Measurements from ENCODE around the gene VMAC.

Gene VMAC

DNA sequence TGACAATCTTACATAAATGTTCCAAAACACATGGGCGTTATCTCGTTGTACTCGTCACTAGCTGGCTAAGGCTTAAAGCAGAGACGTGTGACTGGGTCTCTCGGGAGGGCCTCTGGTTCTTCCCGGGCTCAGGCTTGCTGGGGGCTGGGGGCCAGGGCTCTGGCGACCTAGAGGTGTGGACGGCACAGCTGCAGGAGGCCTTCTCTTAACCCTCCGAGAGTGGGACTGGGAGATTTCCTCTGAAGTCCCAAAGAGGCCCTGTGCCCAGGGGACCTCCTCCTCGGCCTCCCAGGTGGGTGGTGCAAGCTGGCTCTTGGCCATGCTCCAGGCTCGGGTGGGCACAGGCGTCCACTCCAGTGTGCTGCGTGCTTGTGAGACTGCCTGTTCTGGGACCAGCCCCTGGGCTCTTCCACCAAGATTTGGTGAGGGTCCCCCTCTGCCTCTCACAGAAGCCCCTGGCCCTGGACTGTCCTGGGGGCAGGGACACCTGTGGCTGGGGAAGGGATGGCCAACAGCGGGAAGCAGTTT is 11.6 kb downstream of the VMAC start:
- in situ Hi-C loops (cut with HindIII; ENCODE audit: low pct_unique_long_range_greater_than_20kb, low sequenced_read_pairs), result no loop called here
- TF ChIP-seq JUND (IDR thresholded peaks at IDR 0.05; ENCODE audit: low read depth), result no peak
- DNase-seq (ENCODE audit: low read depth in 1 of 2, low spot score in 1 of 2), result no peak

DNA sequence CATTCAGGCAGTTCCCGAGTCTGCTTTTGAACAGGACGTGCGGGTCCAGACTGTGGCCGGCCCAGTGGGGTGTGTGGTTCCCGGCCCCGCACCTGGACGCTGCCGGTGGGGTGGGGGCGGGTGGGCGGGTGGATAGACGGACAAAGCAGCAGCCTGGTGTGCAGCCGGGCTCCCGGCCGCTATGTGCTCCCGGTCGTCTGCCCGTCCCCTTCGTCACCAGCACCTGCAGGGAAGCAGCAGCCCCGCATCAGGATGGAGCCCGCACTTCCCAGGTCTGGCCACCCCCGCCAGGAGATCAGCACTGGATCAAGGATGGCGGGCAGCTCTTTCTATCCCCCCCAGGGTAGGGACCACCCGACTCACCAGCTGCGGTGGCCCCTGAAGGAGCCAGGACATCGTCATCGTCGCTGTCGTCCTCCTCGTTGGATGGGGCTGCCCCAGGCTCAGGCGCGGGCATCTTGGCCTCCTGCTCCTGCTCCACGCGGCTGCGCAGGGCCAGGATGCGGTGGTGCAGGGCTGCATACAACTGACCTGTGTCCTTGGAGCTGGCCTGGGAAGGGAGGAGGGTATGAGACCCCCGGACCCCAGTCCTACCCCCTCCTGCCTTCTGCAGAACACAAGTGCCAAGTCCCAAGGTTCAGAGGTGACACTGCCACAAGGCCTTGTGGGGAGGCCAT is 12.9 kb downstream of the VMAC start:
- no peak for TF ChIP-seq JUND (IDR thresholded peaks at IDR 0.05; ENCODE audit: low read depth)
- DNase-seq (ENCODE audit: low read depth in 1 of 2, low spot score in 1 of 2), result no peak
- in situ Hi-C loops (cut with HindIII; ENCODE audit: low pct_unique_long_range_greater_than_20kb, low sequenced_read_pairs), result no loop called here

DNA sequence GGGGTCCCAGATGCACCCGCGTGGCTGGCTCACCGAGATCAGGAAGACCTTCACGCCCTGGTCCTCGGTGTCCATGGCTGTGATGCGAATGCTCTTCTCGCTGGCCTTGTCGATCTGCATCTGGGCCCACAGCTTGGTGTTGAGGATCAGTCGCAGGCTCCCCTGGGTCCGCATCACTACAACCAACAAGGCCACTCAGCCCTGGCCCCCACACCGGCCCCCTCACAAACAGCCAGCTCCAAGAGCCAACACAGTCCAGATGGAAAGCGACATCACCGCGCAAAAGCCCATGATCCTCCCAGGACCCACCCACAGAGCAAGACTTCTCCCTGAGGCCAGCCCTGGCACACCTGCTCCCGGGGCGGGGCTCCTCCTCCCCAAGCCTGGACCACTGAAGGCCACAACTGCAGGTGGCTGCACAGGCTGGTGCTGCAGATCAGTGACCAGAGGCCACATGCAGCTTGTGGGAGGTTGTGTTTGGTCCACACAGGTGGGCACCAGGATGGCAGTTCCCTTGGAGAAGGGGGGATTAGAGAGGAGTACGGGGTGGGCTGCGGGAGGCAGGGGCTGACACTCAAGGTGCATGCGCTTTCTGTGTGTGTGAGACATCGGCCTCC is 13.9 kb downstream of the VMAC start:
- TF ChIP-seq JUND (IDR thresholded peaks at IDR 0.05; ENCODE audit: low read depth), result no peak
- in situ Hi-C loops (cut with HindIII; ENCODE audit: low pct_unique_long_range_greater_than_20kb, low sequenced_read_pairs), result no loop called here
- DNase-seq (ENCODE audit: low read depth in 1 of 2, low spot score in 1 of 2), result no peak

DNA sequence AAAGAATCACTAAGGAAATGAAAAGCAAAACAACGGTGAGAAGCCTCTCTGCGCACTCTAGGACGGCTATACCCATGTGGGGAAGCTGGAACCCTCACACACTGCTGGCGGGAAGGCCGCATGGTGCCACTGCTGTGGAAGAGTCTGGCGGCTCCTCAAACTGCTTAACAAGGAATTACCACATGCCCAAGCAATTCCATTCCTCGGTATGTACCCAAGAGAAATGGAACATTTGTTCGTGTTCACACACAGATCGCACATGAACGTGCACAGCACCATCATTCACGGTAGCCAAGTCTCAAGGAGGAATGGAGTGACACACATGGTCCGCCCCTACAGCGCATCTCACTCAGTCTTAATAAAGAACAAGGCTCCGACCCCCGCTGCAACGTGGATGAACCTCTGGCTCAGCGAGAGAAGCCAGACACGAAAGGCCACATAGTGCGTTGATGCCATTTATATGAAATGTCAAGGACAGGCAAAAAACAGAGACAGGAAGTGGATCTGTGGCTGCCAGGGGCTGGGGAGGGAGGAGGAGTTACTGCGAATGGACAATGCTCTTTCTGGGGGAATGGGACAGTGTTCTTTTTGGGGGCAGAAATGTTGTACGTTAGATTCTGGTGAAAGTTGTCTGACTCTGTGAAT is 17.0 kb downstream of the VMAC start:
- no peak for DNase-seq (ENCODE audit: low read depth in 1 of 2, low spot score in 1 of 2)
- no peak for TF ChIP-seq JUND (IDR thresholded peaks at IDR 0.05; ENCODE audit: low read depth)
- in situ Hi-C loops (cut with HindIII; ENCODE audit: low pct_unique_long_range_greater_than_20kb, low sequenced_read_pairs), result no loop called here

DNA sequence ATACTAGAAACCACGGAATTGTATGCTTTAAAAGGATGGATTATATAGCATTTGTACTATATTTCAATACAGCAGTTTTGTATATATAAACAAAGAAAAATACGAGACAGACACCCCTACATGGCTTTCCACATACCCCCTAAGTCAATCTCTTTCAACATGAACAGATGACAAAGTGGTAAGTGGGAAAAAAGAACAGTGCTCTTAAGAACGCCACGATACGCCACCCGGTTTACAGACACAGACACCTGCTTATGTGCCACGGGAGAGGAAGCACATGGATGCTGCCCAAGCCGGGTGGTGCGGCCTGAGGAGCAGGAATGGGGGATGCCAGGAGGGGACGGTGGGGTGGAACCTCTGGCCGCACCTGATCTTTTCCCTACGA is 17.5 kb downstream of the VMAC start:
- no peak for DNase-seq (ENCODE audit: low read depth in 1 of 2, low spot score in 1 of 2)
- no peak for TF ChIP-seq JUND (IDR thresholded peaks at IDR 0.05; ENCODE audit: low read depth)
- in situ Hi-C loops (cut with HindIII; ENCODE audit: low pct_unique_long_range_greater_than_20kb, low sequenced_read_pairs), result no loop called here

DNA sequence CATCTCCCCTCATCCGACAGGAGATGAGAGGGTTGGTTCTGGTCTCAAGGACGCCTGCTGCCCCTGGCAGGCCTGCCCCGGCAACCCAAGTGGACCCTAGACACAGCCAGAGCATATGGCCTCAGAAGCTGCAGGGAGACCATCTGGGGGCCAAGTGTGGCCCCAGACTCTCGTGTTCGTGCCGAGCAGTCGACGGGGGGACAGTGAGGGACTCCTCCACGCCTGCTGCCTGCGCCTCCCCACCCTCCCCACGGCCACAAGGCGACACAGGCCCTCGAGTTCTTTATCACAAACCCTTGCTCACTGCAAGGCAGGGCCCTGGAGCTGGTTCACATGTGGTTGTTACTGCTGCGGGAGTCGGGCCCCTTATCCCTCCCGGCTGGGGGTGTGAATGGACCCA is 18.7 kb downstream of the VMAC start:
- no peak for DNase-seq (ENCODE audit: low read depth in 1 of 2, low spot score in 1 of 2)
- in situ Hi-C loops (cut with HindIII; ENCODE audit: low pct_unique_long_range_greater_than_20kb, low sequenced_read_pairs), result no loop called here
- TF ChIP-seq JUND (IDR thresholded peaks at IDR 0.05; ENCODE audit: low read depth), result no peak

DNA sequence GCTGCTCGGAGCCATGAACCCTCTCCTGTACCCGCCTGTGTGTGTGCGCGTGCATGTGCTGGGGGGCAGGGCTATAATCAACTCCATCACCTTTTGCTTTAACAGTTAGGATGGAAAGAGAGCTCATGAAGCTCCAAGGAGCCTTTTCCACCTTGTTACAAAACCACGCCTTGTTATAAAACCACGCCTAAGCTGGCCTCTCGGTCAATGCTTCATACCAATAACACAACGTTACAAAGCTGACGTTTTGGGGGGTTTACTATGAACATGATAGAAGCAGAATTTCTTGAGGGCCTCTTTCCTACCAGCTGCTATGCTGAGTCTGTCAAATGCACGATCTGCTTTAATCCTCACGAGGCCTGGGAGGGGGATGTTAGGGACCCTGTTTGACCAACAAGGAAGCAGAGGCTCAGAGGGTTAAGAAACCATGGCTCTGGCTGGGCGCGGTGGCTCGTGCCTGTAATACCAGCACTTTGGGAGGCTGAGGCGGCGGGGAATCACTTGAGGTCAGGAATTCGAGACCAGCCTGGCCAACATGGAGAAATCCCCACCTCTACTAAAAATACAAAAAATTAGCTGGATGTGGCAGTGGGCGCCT is 21.3 kb downstream of the VMAC start:
- DNase-seq (ENCODE audit: low read depth in 1 of 2, low spot score in 1 of 2), result no peak
- in situ Hi-C loops (cut with HindIII; ENCODE audit: low pct_unique_long_range_greater_than_20kb, low sequenced_read_pairs), result no loop called here
- TF ChIP-seq JUND (IDR thresholded peaks at IDR 0.05; ENCODE audit: low read depth), result no peak

DNA sequence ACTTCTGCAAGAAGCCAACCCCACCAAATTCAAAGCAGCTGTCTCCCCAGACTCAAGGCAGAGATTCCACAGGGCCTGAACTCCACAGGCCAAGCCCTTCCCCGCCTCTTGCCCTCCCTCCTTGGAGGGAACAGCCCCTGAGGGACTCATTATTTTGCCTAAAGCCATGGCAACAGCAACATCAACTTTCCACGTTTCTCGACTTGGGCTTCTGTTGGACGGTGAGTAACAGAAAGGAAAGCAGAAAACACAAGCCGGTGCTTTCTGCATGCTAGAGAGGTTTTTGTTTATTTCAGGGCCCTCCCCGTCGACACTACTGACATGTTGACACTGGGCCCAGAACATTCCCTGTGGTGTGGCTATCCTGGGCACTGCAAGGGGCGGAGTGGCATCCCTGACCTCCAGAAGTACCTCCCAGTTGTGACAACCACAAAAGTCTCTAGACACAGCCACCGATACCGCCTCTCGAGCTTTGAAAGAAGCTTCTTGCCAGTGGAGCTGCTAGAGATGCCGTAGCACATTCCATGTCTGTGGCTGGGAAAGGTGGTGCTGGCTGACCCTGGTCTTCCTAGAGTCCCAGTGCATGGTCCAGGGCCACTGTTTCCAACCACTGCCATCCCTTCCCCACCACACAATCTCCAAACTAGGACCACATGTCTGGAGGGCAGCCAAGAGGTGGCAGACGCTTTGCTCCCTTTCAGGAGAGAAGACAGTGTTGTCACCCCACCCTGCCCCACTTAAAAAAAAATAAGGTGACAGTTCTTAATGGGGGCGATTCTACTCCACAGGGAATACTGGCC is 22.2 kb downstream of the VMAC start:
- in situ Hi-C loops (cut with HindIII; ENCODE audit: low pct_unique_long_range_greater_than_20kb, low sequenced_read_pairs), result no loop called here
- no peak for DNase-seq (ENCODE audit: low read depth in 1 of 2, low spot score in 1 of 2)
- TF ChIP-seq JUND (IDR thresholded peaks at IDR 0.05; ENCODE audit: low read depth), result no peak

DNA sequence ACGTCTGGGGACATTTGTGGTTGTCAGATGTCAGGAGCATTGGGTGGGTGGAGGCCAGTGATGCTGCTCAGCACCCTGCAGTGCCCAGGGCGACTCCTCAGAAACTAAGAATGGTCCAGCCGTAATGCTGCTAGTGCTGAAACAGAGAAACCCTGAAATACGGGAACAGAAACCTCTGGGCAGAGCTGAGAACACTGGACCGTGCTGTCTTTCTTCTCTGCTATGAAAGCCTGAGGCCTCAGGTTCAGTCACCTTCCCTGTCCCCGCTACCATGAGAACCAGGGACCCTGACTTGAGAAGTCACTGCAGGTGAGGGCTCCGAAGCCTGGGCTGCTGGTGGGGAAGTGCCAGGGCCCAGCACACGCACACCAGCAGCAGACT is 22.8 kb downstream of the VMAC start:
- in situ Hi-C loops (cut with HindIII; ENCODE audit: low pct_unique_long_range_greater_than_20kb, low sequenced_read_pairs), result no loop called here
- no peak for DNase-seq (ENCODE audit: low read depth in 1 of 2, low spot score in 1 of 2)
- no peak for TF ChIP-seq JUND (IDR thresholded peaks at IDR 0.05; ENCODE audit: low read depth)

DNA sequence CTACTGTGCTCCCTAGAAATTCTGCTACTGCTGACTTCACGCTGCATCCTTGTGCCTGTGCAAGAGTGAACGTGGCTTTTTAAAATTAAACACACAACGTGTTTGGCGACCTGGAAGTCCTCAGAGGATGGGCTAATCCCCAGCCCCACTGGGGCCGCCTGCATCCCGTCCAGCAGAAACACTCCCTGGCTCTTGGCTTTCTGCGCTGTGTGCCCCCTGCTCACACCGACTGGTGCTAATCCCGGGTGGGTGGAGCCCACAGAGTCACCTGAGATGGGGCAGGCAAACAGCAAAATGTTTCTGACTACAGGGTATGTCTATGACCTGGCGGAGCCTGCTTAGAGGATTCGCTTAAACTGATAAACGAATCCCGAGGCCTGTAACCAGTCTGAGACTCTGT is 24.5 kb downstream of the VMAC start:
- TF ChIP-seq JUND (IDR thresholded peaks at IDR 0.05; ENCODE audit: low read depth), result no peak
- in situ Hi-C loops (cut with HindIII; ENCODE audit: low pct_unique_long_range_greater_than_20kb, low sequenced_read_pairs), result no loop called here

DNA sequence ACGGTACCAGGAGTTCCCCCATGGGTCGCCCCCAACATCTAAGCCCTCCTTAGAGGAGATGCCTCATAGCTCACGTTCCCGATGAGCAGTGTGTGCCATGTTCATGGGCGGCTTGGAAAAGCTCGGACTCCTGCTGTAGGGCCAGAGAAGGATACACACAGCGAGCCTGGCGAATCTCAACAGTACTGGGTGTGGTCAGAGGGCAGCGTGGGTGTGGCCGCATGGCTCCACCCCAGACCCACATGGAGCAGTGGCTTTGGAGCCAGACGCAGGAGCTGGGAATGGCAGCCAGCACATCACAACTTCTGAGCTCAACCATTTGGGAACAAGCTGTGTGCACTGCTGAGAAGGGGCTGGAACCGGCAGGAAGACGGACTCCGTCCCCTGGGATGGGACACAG is 25.0 kb downstream of the VMAC start:
- in situ Hi-C loops (cut with HindIII; ENCODE audit: low pct_unique_long_range_greater_than_20kb, low sequenced_read_pairs), result no loop called here
- no peak for DNase-seq (ENCODE audit: low read depth in 1 of 2, low spot score in 1 of 2)
- no peak for TF ChIP-seq JUND (IDR thresholded peaks at IDR 0.05; ENCODE audit: low read depth)

More for the DNA sequence above, 24.5 kb downstream of the VMAC start:
- DNase-seq (ENCODE audit: low read depth in 1 of 2, low spot score in 1 of 2), result no peak

DNA sequence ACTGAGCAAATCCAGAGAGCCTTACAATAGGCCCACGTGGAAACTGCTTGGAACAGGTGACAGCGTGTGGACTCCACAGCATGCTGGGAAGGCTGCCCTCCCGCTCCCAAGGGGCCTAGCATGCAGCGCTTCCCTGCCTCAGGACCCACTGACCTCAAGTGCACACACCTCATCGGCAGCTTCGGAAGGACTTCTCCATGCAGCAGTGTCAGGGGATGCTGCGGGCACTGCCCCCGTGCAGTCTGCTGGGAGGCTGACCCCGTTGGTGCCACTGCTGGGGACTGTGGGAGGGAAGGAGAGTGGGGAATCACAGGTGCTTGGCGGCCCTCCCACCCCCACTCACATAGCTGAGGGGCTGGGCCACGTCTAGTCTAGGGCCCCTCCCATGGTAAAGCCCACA is 26.6 kb downstream of the VMAC start:
- no peak for DNase-seq (ENCODE audit: low read depth in 1 of 2, low spot score in 1 of 2)
- in situ Hi-C loops (cut with HindIII; ENCODE audit: low pct_unique_long_range_greater_than_20kb, low sequenced_read_pairs), result no loop called here
- TF ChIP-seq JUND (IDR thresholded peaks at IDR 0.05; ENCODE audit: low read depth), result no peak

All from T47D (cell line).